CD4-positive, alpha-beta T cell treated with Interleukin-15 for 1 hour (primary cell): ENCODE measurements around the gene SLC6A4.
"Not testable (repeated sequence)": the region's sequence is repeated elsewhere in the genome, so short reads cannot be mapped to it uniquely, and the experiment has no call there.

Experiments
- DNase-seq: peaks from one replicate; pipeline ENCODE4 v3.0.0-alpha.2; 2020

The SLC6A4 gene

DNA sequence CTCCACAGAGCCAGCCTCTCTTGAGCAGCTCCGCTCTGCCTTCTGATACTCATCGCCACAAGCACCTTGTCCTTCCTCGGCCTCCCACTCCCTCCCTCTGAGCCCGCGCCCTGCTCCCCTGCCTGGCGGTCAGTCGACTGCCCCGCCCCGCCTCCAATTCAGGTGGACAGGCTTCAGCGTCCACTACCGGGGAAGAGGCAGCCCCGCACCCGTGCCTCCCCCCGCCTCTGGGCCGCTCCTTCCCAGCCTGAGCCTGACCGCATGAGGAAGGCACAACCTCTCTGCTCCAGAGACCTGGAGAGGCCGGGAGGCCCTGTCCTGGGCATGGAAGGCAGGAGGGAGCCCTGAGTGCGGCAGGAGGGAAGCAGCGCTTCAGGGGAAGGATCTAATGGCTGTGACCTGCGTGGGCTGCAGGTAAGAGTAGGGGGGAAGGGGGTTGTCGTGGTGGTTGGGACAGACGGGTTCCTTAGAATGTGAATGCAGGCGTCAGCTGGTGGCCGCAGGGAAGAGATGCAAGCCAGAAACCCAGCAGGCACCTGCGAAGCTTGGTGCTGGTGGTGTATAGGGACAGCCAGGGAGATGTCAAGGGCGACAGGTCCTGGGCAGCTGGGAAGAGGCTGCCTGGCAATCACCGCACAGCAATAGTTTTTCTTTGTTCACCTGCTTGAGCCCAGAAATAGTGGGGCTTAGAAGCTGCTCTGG, 3.0 kb upstream of the SLC6A4 start:
- no peak for DNase-seq

DNA sequence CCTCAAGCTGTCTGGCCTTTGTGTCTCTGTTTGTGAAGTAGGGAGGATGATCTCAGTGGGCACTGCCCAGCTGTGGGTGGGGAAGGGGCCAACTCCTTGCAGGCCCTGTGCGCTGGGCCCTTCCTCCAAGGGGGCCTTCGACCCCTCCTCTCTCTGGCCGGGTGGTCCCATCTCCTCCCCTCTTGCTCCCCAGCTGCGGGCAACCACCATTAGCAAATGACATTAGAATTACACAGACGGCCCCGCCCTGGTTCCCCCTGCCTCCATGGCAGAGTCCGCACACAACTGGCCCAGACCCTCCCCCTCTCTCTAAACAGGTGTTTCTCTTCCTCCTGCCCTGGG, 2.5 kb upstream of the SLC6A4 start:
- DNase-seq, result no peak

DNA sequence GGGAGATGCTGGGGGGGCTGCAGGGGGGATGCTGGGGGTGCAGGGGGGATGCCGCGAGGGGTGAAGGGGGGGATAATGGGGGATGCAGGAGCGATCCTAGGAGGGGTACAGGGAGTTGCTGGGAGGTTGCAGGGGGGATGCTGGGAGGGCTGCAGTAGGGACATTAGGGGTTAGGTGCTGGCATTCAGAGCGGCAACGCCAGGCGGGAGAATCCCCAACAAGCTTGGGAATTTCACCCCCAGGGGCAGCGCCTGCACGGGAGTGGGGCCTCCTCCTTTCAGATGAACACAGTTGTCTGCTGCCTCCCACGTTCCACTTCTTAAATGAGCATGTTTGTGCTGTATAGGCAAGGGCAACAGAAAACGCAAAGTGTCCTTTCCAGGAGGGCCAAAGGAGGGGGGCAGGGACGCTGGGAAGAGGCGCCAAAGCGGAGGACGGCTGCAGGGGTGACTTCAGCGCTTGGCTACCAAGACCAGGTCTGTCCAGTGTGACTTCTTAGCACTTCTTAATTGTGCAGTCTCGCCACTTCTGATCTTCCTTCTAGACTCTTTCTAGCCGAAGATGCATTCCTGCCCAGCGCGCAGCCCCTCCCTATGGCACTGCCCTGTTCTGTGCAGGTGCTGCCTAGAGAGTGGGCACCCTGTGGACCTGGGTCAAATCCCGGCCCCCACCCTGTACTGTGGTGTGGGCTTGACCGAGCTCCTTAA, 2.0 kb upstream of the SLC6A4 start:
- DNase-seq, result no peak

DNA sequence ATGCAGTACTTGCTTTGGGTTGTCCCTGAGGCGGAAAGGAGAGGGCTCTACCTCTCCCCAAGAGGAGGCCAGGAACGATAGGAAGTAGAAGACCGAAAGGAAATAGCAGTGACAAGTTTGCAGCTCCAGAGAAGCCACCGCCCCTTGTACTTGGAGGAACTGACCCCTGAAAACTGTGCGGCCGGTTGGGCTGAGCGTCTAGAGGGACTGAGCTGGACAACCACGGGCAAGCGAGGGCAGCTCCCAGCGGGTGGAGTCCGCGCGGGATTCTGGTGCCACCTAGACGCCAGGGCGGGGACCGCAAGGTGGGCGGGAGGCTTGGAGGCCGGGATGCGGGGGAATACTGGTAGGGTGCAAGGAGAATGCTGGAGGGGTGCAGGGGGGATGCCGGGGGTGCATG, 1.3 kb upstream of the SLC6A4 start:
- DNase-seq, result peak; percentile 28

DNA sequence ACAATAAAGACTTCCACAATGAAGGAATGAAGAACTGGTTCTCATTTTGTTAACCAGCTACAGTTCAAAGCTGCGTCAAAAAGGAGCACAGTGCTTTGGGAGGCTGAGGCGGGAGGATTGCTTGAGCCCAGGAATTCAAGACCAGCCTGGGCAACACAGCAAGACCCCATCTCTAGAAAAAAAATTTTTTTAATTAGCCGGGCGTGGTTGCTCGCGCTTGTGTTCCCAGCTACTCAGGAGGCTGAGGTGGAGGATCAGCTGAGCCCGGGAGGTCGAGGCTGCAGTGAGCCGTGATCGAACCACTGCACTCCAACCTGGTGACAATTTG, 764 bp upstream of the SLC6A4 start:
- no peak for DNase-seq

DNA sequence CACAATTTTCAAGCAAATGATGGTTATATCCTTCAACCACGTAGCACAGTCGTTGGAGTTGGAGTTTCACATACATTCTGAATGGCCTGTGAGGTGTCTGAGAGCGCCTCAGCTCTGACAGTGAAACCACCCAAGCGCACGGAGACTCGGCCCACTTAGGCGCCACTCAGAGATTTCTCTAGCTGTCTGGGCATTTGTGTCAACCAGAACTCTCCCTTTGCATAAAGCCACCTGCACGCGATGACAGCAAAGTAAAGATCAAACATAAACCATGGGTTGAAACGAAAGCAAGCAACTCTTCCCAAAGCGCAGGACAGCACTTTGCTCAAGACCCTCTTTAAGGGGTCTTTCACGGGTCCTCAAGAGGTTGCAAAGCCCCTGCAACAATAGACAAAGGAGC, 533 bp downstream of the SLC6A4 start:
- no peak for DNase-seq

DNA sequence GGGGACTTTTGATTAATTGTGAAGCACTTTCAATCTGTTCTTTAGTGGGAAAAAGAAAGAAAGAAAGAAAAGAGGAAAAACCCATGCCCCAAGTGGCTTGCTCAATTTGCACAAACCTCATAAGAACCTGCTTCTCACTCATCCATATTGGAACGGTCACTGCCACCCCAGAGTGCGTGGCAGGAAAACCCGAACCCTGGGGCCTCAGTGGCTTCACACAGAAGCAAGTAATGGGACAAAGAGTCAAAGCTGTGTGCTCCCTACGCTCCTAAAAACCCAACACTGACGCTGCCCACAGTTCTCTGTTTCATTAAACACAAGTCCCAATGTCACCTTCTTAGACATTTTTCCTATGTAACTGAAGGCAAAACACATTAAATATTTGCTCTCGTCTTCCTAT, 1.2 kb downstream of the SLC6A4 start:
- DNase-seq, result no peak

DNA sequence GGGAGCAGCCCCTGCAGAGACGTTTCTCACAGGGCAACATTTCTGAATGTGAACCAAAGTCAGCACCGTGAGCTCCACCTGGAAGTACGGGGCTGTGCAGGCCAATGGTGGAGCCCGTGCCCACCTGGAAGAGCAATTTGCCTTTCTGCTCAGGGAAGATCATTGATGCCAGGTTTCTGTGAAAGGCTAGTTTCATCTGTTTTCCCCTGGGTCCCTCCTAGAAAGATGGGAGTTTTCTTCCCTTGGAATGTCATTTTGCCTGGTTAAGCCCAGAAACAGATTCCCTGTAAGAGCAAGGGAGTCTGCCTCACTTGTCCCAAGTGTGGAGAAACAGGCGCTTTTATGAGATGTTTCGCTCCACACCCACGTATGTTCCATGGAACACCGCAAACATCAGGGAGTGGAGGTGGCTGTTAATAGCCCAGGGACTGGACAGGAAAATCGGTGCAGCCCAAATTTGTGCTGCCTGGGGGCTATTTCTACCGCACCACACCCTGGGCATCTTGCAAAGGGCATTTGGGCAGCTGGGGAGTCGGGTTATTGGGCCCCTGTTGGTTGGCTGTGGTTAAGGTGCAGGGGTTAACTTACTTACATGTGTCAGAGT, 2.6 kb downstream of the SLC6A4 start:
- DNase-seq, result no peak

DNA sequence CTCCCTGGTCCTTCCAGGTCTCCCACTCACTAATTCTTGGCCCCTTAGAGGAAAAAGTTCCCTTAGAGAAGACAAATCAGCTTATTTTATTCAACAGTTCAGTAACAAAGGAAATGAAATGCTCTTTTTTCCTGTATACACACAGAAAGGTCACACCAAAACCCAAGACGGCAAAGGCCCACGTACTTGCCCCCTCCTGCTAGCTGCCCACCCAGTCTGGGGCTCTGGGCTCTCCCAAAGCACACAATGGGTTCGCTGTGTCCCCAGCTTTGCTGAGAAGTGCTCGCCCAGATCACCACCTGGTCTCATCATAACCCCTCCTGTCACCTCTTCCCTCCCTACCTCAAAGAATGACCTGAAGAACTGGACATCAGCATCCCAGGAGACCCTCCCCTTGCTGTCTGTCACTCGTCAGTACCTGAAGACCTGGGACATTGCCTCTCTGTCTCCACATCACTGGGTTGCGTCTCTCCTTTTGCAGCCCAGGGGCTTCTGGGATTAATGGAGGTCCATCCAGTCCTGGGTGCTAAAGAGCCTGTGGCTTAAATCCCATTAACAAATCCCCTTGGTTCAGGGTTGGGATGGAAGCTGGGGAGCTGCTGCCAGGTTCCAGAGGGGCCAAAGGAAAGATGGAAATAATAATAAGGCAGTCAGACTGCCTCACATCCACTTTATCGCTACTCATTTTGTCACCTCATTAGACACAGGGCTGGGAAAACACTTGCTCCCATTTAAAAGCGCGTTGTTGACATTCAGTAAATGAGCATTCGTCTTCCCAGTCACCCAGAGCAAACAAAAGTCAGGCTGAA, 3.3 kb downstream of the SLC6A4 start:
- no peak for DNase-seq

DNA sequence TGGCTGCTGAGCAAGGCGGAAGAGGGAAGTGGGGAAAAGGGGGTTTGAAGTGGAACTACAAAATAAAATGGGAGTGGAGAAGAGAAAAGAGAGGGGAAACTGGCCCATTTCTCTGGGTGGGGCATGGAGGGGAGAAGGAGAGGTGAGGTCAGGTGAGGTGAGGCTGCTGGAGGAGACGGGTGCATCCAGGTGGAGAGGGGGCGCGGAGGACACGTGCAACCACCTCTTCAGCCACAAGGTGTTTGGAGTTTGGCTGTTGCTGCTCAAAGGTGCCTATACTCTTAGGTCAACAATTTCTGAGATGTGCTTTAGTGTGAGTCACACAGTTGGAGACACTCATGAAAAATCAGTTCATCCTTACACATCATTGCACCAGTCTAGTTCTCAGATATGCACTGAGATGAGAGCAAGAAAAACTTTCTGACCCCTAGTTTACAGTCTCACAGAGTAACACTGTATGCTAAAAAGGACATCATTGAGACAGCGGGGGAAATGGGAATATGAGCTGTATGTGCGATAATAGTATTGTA, 4.8 kb downstream of the SLC6A4 start:
- no peak for DNase-seq

DNA sequence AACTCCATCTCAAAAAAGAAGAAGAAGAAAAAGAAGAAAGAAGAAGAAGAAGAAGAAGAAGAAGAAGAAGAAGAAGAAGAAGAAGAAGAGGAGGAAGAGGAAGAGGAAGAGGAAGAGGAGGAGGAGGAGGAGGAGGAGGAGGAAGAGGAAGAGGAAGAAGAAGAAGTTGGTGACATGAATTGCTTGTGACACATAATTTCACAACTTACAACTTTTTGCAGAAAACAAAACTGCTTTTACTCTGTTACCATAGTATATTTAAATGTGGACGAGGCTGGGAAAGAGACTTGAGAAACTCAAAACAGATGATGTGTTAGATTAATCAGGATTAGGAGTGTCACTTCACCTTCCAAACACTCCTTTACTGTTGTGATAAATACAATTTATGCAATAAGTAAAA, 5.5 kb downstream of the SLC6A4 start:
- not testable (repeated sequence) for DNase-seq

DNA sequence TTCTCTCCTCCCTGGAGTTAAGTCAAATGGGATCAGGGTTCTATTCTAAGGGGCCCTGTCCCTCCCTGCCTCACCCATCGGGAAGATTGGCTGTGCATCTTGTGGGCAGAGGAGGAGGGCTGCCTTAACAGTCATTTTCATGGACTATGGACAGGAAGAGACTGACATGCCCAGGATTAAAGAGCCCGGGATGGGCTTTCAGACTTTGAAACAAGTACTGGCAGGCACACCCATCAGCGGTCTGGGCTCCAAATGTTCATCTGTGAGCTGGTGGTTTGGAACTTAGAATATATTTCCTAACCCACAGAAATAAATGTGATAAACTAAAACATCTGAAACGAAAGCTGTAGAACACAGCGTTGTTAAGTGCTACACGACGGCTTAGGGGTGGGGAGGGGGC, 6.5 kb downstream of the SLC6A4 start:
- DNase-seq, result no peak

DNA sequence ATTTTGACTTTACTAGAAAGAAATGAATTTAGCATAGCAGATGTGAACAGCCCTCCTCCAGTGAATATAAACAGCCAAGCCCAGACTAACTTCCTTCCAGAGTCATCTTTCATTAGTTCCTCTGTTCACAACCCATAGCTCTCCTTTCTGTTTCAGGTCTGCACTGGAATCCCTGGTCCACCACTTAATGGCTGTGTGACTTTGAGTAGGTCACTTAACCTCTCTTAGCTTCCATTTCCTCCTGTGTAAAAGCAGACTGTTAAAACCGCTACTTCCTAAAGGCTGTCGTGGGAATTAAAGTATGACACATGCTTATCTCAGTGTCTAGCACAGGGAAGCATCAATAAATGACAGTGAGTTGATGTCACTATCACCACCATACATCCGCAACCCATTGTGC, 7.5 kb downstream of the SLC6A4 start:
- no peak for DNase-seq

DNA sequence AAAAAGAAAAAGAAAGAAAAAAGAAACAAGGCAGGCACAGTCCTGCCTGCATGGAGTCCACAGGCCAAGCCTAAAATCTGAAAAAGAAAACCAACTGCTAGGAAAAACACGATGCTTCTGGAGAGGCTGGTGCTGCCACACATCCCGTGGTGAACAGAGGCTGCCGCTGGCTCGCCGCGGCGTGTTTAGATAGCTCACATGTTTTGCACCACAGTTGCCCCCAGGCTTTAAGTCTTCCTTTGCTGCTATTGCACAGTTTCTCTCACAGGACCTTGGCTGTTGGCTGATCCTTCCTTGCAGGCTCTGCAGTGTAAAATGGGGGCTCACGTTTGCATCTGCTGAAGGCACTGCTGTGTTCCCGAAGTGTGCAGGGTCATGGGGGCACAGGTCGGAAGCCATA, 8.6 kb downstream of the SLC6A4 start:
- no peak for DNase-seq

DNA sequence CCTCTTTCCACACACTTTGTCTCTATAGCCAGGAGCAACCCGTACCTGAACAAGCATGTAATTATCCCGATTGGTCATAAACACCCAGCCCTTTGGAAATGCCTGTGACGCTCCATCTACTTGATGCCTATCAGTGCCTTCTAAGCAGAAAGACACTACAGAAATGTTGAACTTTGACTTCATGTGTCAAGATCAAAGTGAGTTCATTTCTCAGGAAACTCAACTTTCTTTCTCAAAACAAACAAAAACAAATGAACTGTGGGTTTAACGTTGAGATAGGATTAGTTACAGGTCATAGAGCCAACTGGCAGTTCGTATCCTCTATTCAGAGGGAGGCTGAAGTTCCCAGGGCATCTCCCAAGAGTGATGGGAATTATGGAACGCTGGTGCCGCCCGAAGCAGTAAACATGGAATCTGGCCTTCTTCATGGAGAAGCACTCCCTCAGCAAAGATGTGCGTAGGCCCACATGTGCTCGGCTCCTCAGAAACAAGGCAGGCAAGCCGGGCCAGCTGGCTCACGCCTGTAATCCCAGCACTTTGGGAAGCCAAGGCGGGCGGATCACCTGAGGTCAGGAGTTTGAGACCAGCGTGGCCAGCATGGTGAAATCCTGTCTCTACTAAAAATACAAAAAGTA, 9.5 kb downstream of the SLC6A4 start:
- no peak for DNase-seq

DNA sequence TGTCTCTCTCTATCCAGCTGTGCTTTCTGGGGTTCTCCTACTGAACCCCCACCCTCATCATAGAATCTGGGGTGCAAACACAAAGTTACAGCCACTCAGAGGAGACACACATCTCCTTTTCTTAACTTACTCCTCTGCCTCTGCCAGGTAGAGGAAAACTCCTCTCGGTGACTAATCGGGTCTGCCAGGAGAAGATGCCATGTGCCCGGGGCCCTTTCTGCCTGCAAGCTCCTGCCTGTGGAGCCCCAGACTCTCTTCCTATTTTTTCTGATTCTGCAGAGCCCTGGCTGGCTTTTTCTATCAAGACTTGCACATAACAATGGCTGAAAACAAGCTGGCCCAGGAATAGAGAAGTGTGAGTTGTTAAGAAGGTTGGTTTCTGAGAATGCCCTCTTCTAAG, 10.4 kb downstream of the SLC6A4 start:
- no peak for DNase-seq

DNA sequence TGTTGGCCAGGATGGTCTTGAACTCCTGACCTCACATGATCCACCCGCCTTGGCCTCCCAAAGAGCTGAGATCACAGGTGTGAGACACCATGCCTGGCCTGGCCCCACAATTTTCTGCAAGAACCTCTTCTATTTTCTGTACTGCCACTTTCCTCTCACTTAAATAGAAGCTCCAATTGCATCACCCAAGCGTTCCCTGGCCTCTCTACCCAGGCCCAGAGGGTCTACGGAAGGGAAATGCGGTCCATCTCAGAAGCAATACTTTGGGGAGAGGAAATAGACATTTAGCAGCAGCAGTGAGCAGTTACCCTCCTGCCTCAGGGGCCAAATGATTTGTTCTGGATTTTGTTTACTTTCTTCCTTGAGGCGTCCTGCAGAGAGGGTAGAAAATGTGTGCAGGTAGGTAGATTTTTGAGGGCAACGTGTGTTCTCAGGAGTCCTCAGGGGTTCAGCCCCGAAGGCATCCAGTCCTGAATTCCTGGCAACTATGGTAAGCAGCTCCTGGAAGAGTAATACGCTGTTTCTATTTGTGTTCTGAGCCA, 11.0 kb downstream of the SLC6A4 start:
- no peak for DNase-seq

DNA sequence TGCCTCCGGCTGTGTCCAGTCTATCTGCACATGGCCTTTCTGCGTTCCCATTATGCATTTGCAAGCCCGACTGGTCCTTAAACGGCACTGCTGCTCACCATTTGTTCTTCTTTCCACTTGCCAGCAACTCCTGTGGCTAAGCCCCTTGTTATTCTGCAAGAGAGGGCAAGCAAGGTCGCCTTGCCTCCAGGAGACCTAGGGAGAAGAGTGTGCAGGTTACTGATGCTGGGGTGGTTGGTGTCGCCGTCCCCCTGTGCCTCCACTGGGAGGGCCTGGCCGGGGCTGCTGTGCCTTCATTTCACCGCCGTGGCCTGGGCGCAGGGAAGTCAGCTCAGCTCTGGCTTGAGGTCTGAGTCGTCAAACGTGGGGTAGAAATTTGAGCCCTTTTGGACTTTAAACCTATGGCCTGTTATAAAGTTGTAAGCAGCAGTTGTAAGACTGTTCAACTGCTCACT, 12.7 kb downstream of the SLC6A4 start:
- DNase-seq, result no peak

DNA sequence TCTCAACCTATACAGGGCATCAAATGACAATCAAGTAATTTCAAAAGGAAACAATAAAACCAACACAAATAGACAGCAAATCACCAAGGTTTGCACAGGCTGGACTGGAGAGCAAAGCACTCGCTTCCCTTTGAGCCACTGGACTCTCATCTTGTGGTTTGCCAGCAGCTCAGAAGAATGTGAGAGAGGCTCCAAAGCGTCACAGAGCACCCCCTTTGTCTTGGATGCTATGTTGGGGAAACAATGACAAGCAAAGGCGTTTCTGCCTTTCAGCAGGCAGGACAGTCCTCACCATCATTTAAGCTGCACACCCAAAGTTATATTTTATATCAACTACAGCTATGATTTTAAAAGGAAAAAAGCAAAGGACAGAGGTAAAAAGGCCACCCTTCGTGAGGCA, 13.2 kb downstream of the SLC6A4 start:
- DNase-seq, result no peak

DNA sequence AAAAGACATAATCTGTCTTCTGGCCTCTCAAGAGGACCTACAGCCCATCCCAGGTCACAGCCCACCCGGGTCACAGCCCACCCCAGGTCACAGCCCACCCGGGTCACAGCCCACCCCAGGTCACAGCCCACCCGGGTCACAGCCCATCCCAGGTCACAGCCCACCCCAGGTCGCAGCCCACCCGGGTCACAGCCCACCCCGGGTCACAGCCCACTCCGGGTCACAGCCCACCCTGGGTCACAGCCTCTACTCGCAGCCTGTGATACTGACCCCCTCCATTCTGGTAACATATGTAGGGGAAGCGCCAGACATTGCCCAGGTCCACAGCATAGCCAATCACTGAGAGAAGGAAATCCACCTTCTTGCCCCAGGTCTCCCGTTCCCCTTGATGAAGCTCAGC, 14.2 kb downstream of the SLC6A4 start:
- no peak for DNase-seq

DNA sequence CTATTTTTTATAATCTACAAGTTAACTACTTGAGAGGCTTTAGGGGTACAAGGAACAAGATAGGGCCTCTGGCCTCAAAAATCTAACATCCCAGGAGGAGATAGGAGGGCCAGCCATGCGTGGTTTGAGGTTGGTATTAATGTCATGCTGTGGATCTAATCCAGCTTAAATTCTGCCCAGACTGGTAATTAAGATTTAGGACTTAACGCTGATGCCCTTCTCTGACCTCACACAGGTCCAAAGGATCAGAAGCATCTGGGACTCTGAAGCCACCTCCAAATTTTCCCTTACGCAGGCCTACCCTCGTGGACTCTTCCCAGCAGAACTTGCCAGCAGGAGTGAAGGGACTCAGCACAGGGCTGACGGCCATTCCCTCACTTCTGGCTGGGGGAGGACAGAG, 15.1 kb downstream of the SLC6A4 start:
- no peak for DNase-seq

DNA sequence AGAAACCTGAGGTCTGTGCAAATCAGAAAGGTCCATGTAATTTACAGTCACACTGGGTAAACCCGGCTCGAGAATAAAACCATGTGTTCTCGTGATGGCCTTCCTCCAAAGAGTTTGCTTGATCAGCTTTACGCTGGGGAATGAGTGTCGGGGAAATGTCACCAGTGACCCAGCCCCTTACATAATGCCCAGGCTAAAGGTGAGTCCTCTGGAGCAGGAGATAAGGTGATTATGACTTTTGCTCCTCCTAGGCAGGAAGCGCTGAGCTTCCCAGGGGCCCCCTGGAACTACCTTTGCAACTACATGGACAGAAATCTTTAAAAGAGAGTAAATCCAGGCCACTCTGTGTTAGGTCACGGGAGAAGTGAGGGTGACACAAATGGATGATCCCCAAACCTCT, 15.7 kb downstream of the SLC6A4 start:
- DNase-seq, result no peak

DNA sequence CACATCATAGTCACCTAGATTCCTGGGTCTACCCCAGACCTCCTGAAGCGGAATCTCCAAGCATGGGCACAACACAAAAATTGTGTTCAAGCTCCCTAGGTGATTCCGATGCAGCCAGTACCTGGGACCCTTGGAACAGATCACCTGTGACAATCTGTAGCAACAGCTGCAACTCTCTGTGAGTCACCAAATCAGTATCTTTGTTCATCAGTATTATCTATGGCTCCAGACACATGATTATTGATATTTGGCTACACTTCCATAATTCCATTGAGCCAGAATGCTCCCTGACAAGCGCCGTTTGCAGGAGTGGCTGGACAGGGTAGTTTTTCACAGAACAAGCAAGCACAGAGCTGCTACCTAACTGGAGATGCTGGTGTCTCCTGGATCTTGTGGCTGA, 16.2 kb downstream of the SLC6A4 start:
- DNase-seq, result no peak
